Kidney epithelial cell (primary cell): ENCODE measurements around the gene DEPDC1B. TPM values are rescaled to one million over a fixed set of nuclear protein-coding genes. Genes with fewer than 3 reads are reported as not detected.
A peak's percentile ranks its signal among the peaks of the same experiment; 100 is the strongest.

Experiments used
- DNase-seq: peaks from one replicate; pipeline ENCODE4 v3.0.0-alpha.2; 2010; ENCODE audit warnings: low read depth
- H3K27me3 ChIP-seq: 2 replicates; pipeline ENCODE4 v1.6.0; 2011; ENCODE audit warnings: low read length; ENCODE audit not compliant: control insufficient read depth, insufficient read depth
- H3K36me3 ChIP-seq: 2 replicates; pipeline ENCODE4 v1.5.1; 2011; ENCODE audit warnings: low read length; ENCODE audit not compliant: control insufficient read depth, insufficient read depth
- H3K4me3 ChIP-seq: 2 replicates; pipeline ENCODE4 v1.5.1; 2011; ENCODE audit warnings: low read depth, mild to moderate bottlenecking, control low read depth, low read length
- CTCF ChIP-seq: IDR thresholded peaks from 2 replicates; pipeline ENCODE4 v1.5.1; 2011; ENCODE audit warnings: mild to moderate bottlenecking, moderate library complexity, low read length, control low read depth, inconsistent platforms; ENCODE audit not compliant: insufficient read depth, poor library complexity, severe bottlenecking
- total RNA-seq: library from RNA; depleted of rRNA; stranded (reverse); fragments of >200 nt; gene quantifications from 2 replicates; pipeline ENCODE4 v1.2.3, GENCODE V29; 2015

DEPDC1B gene
- total RNA-seq, 1 donor from 2014 or later: 10.6 TPM

DNA sequence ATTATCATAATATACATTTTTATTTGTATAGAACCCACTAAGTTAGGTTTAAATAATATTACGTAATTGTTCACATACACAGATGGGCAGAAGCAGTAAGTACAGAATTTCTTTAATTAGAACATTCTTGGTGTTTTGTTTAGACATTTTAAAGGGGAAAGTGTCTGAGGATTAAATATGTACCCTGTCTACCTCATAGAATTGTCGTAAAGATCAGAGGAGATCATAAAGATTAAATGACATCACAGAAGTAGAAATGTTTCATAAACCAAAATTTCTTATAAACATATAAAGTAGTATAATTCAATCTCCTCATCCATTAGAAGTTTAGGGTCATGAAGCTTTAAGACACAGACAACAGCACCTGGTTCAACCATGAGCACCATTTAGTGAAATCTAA is 20.1 kb downstream of the DEPDC1B start:
- no peak for TF ChIP-seq CTCF
- no peak for DNase-seq
- Histone ChIP-seq H3K4me3 (no peak overlapping the region), H3K27me3 (no peaks in the 10 kb centered on the region), H3K36me3 (no peaks in the 10 kb centered on the region)

GRCh38 chr5:60677850-60678664 is 21.9 kb downstream of the DEPDC1B start:
- peak; percentile 38 for TF ChIP-seq CTCF
- Histone ChIP-seq H3K36me3 (no peaks in the 10 kb centered on the region), H3K4me3 (no peak overlapping the region), H3K27me3 (no peaks in the 10 kb centered on the region)
- DNase-seq: peak; percentile 23

- Histone ChIP-seq H3K36me3 (no peaks in the 10 kb centered on the region), H3K4me3 (no peak overlapping the region), H3K27me3 (no peaks in the 10 kb centered on the region)
- no peak for TF ChIP-seq CTCF
- no peak for DNase-seq
Observed at GRCh38 chr5:60675286-60675685, 24.7 kb downstream of the DEPDC1B start.

- DNase-seq: no peak
- Histone ChIP-seq H3K27me3 (no peaks in the 10 kb centered on the region), H3K36me3 (no peaks in the 10 kb centered on the region), H3K4me3 (no peak overlapping the region)
- TF ChIP-seq CTCF: no peak
Observed at GRCh38 chr5:60674251-60675069, 25.5 kb downstream of the DEPDC1B start.

GRCh38 chr5:60673334-60673733 is 26.6 kb downstream of the DEPDC1B start:
- no peak for TF ChIP-seq CTCF
- no peak for DNase-seq
- Histone ChIP-seq H3K4me3 (no peak overlapping the region), H3K27me3 (no peaks in the 10 kb centered on the region), H3K36me3 (no peaks in the 10 kb centered on the region)
